Sigmoid colon (tissue), 7 donors: Measurements from ENCODE around the gene PFKP. TPM values are rescaled to one million over a fixed set of nuclear protein-coding genes. Genes with fewer than 3 reads are reported as not detected.

ENCODE experiments used
- DNase-seq: peaks from one replicate; pipeline ENCODE4 v3.0.0-alpha.2; 2019
- H3K27ac ChIP-seq, 4 donors: fragments of 200-600 bp; sonication (generic); one replicate each; pipeline ENCODE4 v1.5.1; 2016 to 2019; ENCODE audit warnings: mild to moderate bottlenecking in 1 of 4
- H3K27me3 ChIP-seq, 3 donors: fragments of 200-600 bp; sonication (generic); one replicate each; pipeline ENCODE4 v1.5.1; 2019; ENCODE audit warnings: mild to moderate bottlenecking in 1 of 3
- H3K36me3 ChIP-seq, 4 donors: fragments of 200-600 bp; sonication (generic); one replicate each; pipeline ENCODE4 v1.5.1; 2016 to 2019
- H3K4me1 ChIP-seq, 4 donors: fragments of 200-600 bp; sonication (generic); one replicate each; pipeline ENCODE4 v1.5.1; 2017 to 2019
- H3K4me3 ChIP-seq, 4 donors: fragments of 200-600 bp; sonication (generic); one replicate each; pipeline ENCODE4 v1.5.1; 2017 to 2019; ENCODE audit warnings: mild to moderate bottlenecking in 2 of 4, moderate library complexity in 1 of 4
- H3K9me3 ChIP-seq, 4 donors: fragments of 200-600 bp in 3 of 4; sonication (generic) in 3 of 4; one replicate each; pipeline versions ENCODE4 v1.5.1 to v1.6.1; 2013 to 2019
- EP300 ChIP-seq, 4 donors: sonication (generic); formaldehyde crosslinking; IDR thresholded peaks; one replicate each; pipeline ENCODE4 v1.6.1; 2017; ENCODE audit warnings: antibody characterized with exemption in 4 of 4
- POLR2A ChIP-seq, 2 donors: fragments of 450-650 bp; IDR thresholded peaks; one replicate each; pipeline ENCODE4 v1.6.1; 2016; ENCODE audit warnings: antibody characterized with exemption in 2 of 2, mild to moderate bottlenecking in 2 of 2, moderate library complexity in 2 of 2
- POLR2AphosphoS5 ChIP-seq, 4 donors: sonication (generic); formaldehyde crosslinking; IDR thresholded peaks; one replicate each; pipeline ENCODE4 v1.6.1; 2017; ENCODE audit warnings: antibody characterized with exemption in 4 of 4
- WGBS, 2 donors: extraction: QIAGEN DNeasy Blood & Tissue Kit; methylation state at CpG; one replicate each; pipeline ENCODE4 v1.1.7; 2013; 5-methylcytosine and 5-hydroxymethylcytosine counted together
- intact Hi-C: fragments of 100-400 bp; cut with DNase I; formaldehyde crosslinking; loops from one replicate; pipeline ENCODE4 v1.15.1; 2023
- polyA plus RNA-seq, 3 donors: library from polyadenylated mRNA; stranded (reverse); fragments of 200-250 nt; gene quantifications; one replicate each; pipeline ENCODE4 v1.2.3, GENCODE V29; 2013
- total RNA-seq, 4 donors: library from RNA; depleted of rRNA; stranded (reverse); fragments of >200 nt; gene quantifications; one replicate each; pipeline ENCODE4 v1.1.0, GENCODE V29; 2016
- TF ChIP-seq, protein P1 (sequence below), 4 experiments: fragments of 450-650 bp in 3 of 4; fragments of 200-600 bp in 1 of 4; IDR thresholded peaks; one replicate each; pipeline ENCODE4 v1.5.1; 2016 to 2019; ENCODE audit warnings: antibody characterized with exemption in 4 of 4, mild to moderate bottlenecking in 3 of 4, moderate library complexity in 2 of 4
- donor health status: healthy with polysubstance abuse.
- donor health status: Bipolar disorder and iron deficiency.
- donor health status: healthy.

PFKP gene
- total and polyA plus RNA-seq, 7 donors = 26.4 to 105 (median 46.0) TPM

DNA sequence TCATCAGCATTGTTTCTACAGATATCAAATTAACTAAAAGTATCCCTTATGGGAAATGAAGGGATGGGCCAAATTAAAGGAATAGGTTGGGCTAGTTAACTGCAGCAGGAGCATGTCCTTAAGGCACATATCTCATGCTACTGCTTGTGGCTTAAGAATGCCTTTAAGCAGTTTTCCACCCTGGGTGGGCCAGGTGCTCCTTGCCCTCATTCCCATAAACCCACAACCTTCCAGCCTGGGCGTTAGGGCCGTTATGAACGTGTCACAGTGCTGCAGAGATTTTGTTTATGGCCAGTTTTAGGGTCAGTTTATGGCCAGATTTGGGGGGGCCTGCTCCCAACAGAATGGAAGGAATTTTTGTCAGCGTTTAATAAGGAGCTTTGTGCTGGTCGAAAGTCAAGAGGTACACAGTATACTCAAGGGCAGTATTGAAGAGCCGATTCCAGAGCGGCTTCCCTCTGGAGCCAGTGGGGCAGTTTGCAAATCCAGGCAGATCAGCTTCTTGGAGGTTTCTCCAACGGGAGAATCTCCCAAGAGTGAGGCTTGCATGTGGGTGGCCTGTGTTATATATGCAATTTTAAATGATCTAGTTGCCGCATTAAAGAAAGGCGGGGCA, 7.7 kb downstream of the PFKP start:
- peaks cover 0 to 7% (median 0%) of the 10 kb centered on the region in 4 donors for H3K36me3 ChIP-seq
- H3K27ac ChIP-seq = peak overlapping the region in 1 of 4 donors; percentile 54
- no peaks in the 10 kb centered on the region for H3K27me3 ChIP-seq
- WGBS, 2 donors = 81 to 86% methylated on average over 10 of the region's 10 CpGs
- H3K4me1 ChIP-seq = peaks cover 0 to 26% (median 19%) of the 10 kb centered on the region in 4 donors
- peak; percentile 33 for DNase-seq
- H3K9me3 ChIP-seq = no peaks in the 10 kb centered on the region
- intact Hi-C loops = no loop called here
- TF ChIP-seq EP300 (IDR thresholded peaks at IDR 0.05) (no peak), POLR2A (IDR thresholded peaks at IDR 0.05) (no peak), POLR2AphosphoS5 (IDR thresholded peaks at IDR 0.05) (no peak)
- TF ChIP-seq, protein P1, sequence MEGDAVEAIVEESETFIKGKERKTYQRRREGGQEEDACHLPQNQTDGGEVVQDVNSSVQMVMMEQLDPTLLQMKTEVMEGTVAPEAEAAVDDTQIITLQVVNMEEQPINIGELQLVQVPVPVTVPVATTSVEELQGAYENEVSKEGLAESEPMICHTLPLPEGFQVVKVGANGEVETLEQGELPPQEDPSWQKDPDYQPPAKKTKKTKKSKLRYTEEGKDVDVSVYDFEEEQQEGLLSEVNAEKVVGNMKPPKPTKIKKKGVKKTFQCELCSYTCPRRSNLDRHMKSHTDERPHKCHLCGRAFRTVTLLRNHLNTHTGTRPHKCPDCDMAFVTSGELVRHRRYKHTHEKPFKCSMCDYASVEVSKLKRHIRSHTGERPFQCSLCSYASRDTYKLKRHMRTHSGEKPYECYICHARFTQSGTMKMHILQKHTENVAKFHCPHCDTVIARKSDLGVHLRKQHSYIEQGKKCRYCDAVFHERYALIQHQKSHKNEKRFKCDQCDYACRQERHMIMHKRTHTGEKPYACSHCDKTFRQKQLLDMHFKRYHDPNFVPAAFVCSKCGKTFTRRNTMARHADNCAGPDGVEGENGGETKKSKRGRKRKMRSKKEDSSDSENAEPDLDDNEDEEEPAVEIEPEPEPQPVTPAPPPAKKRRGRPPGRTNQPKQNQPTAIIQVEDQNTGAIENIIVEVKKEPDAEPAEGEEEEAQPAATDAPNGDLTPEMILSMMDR (IDR thresholded peaks at IDR 0.05) = no peak
- no peak overlapping the region for H3K4me3 ChIP-seq

DNA sequence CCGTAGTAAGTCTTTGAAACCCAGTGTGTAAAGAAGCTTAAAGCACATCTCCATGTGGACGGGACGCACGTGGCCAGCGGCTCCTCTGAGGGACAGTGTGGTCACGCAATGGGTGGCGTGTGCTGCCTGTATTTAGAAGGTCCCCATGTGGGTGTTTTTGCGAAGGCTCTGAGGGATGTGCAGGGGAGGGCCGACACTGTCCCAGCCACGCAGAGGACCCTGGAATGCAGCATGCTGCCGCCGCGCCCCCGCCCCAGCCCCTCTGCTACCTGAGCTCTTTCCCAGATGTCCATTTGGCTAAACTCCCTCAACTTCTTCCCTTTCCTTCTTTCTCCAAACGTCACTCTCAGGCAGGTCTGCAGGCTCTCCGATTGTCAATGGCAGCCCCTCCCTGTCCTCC, 8.8 kb downstream of the PFKP start:
- H3K27ac ChIP-seq = no peak overlapping the region
- peaks cover 0 to 26% (median 18%) of the 10 kb centered on the region in 4 donors for H3K4me1 ChIP-seq
- no peaks in the 10 kb centered on the region for H3K9me3 ChIP-seq
- H3K27me3 ChIP-seq = no peaks in the 10 kb centered on the region
- no peak overlapping the region for H3K4me3 ChIP-seq
- DNase-seq = peak; percentile 43
- no peak for TF ChIP-seq POLR2AphosphoS5 (IDR thresholded peaks at IDR 0.05)
- TF ChIP-seq, protein P1 (IDR thresholded peaks at IDR 0.05) = no peak
- no peak for TF ChIP-seq POLR2A (IDR thresholded peaks at IDR 0.05)
- TF ChIP-seq EP300 (IDR thresholded peaks at IDR 0.05) = no peak
- intact Hi-C loops = no loop called here
- peaks cover 0 to 7% (median 0%) of the 10 kb centered on the region in 4 donors for H3K36me3 ChIP-seq
- WGBS, 2 donors = 91 to 92% methylated on average over 16 of the region's 16 CpGs

DNA sequence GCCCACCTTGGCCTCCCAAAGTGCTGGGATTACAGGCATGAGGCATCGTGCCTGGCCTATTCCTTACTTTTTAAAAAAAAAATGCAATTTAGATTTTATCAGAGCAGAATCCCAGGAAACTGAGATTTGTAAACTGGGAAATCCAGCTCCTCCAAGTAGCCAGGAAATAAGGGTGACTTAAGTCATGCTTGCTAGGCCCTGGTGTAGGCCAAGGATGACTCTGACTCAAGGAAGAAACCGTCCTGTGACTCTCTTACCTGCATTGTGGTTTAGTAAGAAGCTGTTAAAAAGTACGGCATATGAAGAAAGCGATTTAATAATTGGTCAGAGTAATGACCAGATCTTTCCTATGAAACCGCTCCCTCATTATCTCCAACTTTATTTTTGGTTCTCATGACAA, 10.2 kb downstream of the PFKP start:
- Histone ChIP-seq H3K27ac (no peak overlapping the region), H3K36me3 (no peaks in the 10 kb centered on the region), H3K9me3 (no peaks in the 10 kb centered on the region), H3K4me1 (peaks cover 0 to 19% (median 17%) of the 10 kb centered on the region in 4 donors), H3K27me3 (no peaks in the 10 kb centered on the region), H3K4me3 (no peak overlapping the region)
- intact Hi-C loops = no loop called here
- WGBS, 2 donors = 92 to 93% methylated on average over 5 of the region's 5 CpGs
- DNase-seq = no peak
- TF ChIP-seq EP300 (IDR thresholded peaks at IDR 0.05) (no peak), POLR2A (IDR thresholded peaks at IDR 0.05) (no peak), POLR2AphosphoS5 (IDR thresholded peaks at IDR 0.05) (no peak)
- TF ChIP-seq, protein P1 (IDR thresholded peaks at IDR 0.05) = no peak

DNA sequence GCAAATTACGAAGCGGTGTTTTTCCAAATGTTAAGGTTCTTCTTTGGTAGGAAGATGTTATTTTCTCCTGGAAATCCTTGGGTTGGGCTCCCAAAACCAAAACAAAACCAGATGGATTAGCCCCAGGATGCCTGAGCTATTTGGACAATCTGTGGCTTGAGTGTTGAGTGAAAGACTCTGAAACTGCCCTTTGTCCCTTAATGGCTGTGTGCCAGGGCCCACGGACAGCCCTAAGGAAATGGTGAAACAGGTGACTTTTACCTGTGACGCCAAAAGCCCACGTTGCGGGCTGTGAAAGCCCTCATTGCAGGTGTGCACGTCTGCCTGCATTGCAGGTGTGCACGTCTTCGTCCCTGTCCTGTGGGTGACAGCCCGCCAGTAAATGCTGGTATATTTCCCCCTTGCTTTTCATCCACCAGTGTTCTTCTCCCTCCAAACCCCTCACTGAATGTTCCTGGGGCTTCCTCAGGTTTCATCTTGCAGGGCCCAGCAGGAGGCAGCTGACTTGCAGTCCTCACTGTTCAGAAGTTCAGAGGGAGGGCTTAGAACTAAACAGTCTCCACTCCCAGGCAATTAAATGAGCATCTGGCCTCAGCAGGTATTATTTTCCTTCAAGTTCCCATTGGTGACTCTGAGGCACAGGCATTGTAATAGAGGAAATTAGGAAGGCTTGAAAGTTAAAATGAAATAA, 10.7 kb downstream of the PFKP start:
- Histone ChIP-seq H3K36me3 (no peaks in the 10 kb centered on the region), H3K27ac (no peak overlapping the region), H3K27me3 (no peaks in the 10 kb centered on the region), H3K9me3 (no peaks in the 10 kb centered on the region), H3K4me3 (no peak overlapping the region), H3K4me1 (peaks cover 0 to 16% (median 11%) of the 10 kb centered on the region in 4 donors)
- TF ChIP-seq POLR2AphosphoS5 (IDR thresholded peaks at IDR 0.05) (no peak), EP300 (IDR thresholded peaks at IDR 0.05) (no peak), POLR2A (IDR thresholded peaks at IDR 0.05) (no peak)
- TF ChIP-seq, protein P1 (IDR thresholded peaks at IDR 0.05) = no peak
- DNase-seq = peak; percentile 50
- WGBS, 2 donors = 34 to 65% methylated on average over 10 of the region's 10 CpGs
- intact Hi-C loops = no loop called here
